NCI-H510A (cell line): ENCODE results near the gene HECTD1.
"Not testable (repeated sequence)": the region's sequence is repeated elsewhere in the genome, so short reads cannot be mapped to it uniquely, and the experiment has no call there.

Experiments
- DNase-seq: peaks from one replicate; lab custom pipeline; 2025; lab: John Stamatoyannopoulos, UW

HECTD1 gene

DNA sequence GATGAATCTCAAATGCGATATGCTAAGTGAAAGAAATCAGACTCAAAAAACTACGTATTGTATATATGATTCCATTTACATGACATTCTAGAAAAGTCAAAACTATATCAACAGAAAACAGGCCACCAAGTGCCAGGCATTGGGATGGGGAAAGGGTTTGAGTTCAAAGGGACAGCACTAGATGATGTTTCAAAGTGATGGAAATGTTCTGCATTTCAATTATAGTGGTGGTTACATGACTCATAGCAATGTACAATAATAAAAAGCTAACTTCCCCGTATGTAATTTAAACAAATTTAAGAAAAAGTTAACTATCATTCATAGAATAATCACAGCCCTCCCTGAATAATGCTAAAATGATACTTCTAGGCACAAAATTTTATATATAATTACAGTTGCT lies 13.5 kb downstream of the HECTD1 start:
- no peak for DNase-seq

DNA sequence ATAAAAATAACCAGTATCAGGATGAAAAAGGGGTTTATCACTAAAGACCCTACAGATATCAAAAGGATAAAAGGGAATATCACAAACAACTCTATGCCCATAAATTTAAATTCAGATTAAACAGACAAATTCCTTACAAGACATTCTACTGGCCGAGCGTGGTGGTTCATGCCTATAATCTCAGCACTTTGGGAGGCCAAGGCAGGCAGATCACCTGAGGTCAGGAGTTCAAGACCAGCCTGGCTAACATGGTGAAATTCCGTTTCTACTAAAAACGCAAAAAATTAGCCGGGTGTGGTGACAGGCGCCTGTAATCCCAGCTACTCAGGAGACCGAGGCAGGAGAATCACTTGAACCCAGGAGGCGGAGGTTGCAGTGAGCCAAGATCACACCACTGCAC lies 15.0 kb downstream of the HECTD1 start:
- not testable (repeated sequence) for DNase-seq

DNA sequence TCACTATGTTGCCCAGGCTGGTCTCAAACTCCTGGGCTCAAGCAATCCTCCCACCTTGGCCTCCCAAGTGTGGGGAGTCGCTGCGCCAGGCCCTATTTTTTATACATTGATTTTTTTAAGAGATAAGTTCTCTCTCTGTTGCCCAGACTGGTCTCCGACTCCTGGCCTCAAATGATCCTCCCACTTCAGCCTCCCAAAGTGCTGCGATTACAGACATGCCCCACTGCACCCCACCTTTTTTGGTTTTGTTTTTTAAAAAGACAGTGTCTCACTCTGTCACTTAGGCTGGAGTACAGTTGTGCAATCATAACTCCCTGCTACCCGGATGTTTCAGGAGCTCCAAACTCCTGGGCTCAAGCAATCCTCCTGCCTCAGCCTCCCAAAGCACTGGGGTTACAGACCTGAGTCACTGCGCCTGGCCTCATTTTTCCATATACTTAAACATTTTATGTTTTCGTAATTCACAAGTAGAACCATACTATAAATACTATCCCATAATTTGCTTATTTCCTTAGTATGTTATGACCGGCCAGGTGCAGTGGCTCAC lies 16.8 kb downstream of the HECTD1 start:
- DNase-seq, result no peak

DNA sequence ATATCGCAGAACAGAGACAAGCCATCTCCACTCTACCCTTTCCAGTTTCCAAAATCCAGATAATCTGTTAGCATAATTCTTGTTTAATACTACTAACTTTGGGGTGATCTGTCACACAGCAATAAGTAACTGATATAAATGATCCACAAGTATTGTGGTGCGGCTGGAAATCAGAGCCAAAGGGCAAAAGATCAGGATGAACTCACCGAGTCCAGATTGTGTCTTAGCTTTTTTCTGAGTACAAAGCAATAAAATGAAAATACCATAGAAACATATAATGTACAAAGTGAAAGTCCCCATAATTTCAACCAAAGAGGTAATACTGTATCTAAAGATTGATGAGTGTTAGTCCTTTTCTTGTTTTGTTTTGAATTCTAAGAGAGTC lies 17.4 kb downstream of the HECTD1 start:
- DNase-seq, result no peak

DNA sequence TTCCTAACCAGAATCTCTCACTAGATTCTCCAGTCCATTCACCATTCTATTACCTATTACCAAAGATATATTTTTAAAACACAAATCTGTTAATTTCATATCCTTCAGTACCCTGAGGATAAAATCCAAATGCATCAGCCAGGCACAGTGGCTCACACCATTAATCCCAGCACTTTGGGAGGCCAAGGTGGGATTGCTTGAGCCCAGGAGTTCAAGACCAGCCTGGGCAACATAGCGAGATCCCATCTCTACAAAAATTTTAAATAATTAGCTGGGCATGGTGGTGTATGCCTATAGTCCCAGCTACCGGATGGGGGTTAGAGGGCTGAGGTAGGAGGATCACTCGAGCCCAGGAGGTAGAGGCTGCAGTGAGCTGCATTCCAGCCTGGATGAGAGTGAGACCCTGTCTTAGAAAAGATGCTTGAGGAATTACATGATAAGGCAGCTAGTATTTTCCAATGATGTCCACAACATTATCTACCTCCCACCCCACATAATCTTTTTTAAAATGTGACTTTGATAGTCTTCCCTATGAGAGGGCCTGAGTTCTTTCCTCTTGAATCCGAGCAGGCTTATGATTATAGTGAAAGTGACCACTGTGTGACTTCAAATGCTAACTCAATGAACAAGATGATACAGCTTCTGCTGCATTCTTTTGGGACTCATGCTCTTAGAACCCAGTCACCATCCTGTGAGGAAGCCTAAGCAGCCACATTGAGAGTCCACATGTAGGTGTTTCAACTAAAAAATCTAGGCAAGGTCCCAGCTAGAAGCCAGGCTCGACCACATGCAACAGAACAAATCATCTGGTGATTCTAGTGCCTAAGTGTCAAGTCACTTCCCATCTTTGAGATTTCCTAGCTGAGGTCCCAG lies 18.0 kb downstream of the HECTD1 start:
- no peak for DNase-seq

DNA sequence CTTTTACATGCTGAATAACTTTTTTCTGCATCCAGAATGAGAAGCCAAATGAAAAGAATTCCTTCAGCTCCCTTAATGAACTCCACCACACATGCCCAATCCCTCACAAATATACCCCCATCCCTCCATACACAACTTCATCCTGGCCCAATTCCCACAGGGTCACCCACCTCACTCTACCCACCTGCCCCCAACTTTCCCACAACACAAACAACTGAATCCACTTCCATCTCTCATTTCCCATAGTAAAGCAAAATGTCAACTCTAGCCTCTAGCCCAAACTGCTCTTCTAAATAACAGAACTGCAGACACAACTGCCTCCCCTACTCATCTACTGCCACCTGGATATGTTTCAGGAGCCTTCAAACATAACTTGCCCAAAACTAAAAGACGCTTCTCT lies 18.8 kb downstream of the HECTD1 start:
- no peak for DNase-seq

DNA sequence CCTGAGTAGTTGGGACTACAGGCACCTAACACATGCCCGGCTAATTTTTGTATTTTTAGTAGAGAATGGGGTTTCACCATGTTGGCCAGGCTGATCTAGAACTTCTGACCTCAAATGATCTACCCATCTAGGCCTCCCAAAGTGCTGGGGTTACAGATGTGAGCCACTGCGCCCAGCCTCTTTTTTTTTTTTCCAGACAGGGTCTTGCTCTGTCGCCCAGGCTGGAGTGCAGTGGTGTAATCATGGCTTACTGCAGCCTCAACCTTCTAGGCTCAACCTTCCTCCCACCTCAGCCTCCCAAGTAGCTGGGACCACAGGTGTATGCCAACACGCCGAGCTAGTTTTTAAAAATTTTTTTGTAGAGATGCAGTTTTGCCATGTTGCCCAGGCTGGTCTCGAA lies 25.6 kb downstream of the HECTD1 start:
- DNase-seq, result not testable (repeated sequence)

DNA sequence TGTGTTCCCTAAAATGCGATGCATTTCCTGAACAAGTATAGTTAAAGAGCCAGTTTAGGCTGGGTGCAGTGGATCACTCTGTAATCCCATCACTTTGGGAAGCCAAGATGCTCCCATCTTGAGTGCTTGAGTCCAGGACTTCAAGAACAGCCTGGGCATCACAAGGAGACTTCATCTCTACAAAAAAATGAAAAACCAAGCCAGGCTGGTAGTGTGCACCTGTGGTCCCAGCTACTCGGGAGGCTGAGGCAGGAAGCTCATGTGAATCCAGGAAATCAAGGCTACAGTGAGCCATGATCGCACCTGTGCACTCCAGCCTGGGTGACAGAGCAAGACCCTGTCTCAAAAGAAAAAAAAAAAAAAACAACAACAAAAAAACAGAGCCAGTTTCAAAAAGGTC lies 26.3 kb downstream of the HECTD1 start:
- no peak for DNase-seq

DNA sequence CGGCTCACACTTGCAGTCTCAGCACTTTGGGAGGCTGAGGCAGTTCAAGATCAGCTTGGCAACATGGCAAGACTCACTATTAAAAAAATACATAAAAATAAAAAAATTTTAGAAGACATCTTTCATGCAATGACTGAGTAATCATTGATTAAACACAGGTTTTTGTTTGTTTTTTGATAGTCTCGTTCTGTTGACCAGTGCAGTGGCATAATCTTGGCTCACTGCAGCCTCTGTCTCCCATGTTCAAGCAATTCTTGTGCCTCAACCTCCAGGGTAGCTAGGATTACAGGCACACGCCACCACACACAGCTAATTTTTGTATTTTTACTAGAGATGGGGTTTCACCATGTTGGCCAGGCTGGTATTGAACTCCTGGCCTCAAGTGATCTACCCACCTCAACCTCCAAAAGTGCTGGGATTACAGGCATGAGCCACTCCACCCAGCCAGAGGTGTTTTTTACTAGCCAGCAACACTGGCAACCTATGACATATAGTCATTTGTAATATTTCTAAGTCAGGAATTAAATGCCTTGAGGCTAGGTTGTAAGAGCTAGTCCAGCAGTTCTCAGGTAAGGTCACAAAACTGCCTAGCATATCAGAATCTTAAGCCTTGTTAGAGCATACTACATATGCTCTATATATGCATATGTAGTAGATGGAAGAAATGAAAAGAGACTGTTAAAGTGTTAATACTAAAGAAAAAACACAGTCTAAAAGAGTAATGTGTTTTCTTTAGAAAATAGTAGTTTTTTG lies 27.1 kb downstream of the HECTD1 start:
- no peak for DNase-seq

DNA sequence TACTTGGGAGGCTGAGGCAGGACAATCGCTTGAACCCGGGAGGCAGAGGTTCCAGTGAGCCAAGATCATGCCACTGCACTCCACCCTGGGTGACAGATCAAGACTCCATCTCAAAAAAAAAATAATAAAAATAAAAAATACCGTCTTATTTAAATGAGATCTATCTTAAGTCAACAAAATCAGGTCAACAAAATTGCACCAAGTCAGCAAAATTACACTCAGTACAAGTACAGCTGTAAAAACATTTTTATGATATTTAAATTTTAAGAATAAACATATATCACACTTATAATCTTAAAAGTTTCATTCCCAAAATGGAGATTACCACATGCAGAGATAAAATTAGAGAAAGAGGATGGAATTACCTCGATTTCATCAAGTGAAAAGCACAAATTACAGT lies 33.2 kb downstream of the HECTD1 start:
- no peak for DNase-seq

DNA sequence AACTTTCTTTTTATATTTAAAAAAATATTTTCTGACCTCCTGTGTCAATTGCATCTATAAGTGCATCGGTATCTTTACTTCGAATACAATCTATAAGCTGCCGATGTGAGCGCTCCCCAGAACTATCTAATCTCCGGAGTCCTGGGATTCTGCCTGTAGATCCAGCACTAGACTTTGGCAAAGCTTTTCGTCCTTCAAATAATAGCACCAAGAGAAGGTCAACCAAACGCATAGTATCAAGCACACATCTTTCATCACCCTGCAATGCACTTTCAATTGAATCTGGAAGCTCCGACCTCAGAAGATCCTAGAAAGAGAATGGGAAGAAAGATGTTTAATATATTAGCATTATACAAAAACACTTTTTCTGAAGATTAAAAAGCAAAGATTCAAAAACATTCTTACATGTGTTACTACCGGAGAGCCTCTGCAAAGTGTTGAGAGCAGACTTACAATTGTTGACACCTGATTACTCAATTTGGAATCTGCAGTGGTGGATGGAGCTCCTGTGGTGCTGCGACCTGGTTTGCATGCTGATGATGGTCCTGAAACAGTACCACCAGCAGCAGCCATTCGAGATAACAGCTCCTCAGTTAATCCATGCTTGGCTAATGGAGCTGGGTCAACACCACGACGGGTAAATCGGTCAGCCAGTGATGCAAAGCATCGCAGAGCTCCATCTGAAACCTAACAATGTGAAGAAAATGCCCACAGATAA lies 34.3 kb downstream of the HECTD1 start:
- DNase-seq, result no peak

DNA sequence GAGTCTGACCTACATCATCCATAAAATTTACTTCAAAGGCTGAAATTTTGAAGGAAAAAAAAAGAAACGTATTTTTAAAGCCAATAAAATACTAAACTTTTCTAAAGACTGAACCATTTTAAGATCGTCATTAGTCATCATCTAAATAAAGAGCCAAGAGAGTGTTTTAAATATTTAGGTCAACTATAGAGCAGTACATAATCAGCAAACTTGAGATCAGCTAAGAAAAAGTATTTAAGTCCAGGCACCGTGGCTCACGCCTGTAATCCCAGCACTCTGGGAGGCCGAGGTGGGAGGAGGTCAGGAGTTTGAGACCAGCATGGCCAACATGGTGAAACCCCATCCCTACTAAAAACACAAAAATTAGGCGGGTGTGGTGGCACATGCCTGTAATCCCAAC lies 35.5 kb downstream of the HECTD1 start:
- DNase-seq, result no peak

DNA sequence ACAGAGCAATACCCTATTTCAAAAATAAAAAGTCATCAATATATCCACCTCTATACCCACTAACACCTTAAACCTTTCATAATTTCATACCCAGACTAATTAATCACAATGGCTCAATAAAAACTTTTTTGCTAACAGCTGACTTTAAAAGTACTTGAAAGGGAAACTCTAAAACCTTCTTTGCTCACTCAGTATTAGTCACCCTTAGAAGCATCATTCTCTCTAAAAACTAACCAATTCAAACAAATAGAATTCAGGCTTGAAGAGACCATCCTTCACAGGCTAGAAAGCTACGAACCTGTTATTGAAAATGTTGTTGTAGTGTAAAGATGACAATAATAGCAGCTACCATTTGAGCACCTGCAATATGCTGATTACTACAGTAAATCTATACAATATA lies 37.2 kb downstream of the HECTD1 start:
- no peak for DNase-seq

DNA sequence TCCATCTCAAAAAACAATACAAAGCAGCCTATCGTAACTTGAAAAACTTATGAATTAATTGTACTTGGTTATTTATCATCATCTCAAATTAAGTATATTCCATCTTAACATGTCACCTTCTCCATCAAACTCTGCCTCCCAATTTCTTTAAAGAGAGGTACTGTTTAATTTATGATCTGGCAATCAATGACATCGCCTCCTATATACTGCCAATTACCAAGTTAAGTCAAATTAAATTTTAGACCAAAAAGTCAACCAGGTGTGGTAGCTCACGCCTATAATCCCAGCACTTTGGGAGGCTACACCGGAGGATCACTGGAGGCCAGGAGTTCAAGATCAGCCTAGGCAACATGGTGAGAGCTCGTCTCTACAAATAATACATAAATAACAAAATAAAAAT lies 37.7 kb downstream of the HECTD1 start:
- DNase-seq, result no peak

DNA sequence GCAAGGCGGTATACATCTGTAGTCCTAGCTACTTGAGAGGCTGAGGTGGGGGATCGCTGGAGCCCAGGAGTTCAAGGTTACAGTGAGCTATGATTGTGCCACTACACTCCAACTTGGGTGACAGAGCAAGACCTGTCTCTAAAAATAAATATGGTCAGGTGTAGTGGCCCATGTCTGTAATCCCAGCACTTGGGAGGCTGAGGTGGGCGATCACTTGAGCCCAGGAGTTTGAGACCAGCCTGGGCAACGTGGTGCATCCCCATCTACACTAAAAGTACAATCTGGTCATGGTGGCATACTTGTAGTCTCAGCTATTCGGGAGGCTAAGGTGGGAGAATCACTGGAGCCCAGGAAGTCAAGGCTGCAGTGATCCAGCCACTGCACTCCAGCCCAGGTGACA lies 40.6 kb downstream of the HECTD1 start:
- no peak for DNase-seq

DNA sequence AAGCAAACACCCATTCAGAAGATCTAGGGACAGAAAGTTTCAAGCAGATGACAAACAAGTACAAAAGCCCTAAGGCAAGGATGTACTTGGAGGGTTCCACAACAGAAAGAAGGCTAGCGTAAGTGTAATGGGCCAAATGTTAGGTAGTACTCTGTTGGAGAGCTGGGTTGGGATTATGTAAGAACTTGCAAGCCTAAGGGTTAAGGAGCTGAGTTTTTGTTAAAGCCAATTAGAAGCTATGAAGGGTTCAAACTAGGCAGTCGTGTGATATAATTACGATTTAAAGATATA lies 41.4 kb downstream of the HECTD1 start:
- no peak for DNase-seq

DNA sequence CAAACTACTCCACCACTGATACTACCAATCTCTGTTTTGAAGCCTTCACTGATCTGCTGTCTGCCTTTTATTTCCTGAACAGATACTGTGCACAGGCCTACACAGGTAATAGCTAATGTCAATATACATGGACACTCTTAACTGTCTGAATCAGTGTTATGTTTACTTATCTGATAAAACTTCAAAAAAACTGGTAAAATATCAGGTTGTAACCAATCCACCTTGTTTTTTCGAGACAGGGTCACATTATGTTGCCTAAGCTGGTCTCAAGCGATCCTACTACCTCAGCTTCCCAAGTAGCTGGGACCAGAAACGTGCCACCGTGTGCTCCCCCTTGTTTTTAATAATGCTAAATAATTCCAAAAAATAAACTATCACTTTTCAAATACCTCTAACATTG lies 43.5 kb downstream of the HECTD1 start:
- no peak for DNase-seq

DNA sequence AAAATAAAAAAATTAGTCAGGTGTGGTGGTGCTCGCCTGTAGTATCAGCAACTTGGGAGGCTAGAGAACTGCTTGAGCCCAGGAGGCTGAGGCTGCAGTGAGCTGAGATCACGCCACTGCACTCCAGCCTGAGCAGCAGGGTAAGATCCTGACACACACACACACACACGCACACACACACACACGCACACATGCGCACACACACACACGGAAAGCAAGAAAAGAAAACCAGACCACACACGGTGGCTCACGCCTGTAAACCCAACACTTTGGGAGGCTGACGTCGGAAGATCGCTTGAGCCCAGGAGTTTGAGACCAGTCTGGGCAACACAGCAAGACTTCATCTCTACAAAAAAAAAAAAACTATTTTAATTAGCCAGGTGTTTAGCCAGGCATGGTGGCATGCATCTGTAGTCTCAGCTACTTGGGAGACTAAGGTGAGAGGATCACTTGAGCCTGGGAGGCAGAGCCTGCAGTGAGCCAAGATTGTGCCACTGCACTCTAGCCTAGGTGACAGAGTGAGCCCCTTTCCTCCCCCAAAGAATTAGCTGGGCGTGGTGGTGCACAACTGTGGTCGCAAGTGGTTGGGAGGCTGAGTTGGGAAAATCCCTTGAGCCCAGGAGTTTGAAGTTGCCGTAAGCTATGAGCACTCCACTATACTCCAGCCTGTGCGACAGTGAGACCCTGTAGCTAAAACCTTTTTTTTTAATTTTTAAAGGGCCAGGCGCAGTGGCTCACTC lies 44.5 kb downstream of the HECTD1 start:
- DNase-seq, result no peak

DNA sequence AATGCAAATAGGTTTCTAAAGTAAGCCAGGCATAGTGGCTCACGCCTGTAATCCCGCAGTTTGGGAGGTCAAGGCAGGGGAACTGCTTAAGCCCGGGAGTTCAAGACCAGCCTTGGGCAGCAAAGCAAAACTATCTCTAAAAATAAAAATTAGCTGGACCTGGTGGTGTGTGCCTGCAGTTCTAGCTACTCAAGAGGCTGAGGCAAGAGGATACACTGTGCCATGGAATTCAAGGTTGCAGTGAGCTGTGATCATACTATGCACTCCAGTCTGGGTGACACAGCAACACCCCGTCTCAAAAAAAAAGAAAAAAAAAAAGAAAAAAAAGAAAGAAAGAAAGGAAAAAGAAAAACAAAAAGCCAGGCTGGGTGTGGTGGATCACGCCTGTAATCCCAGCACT lies 46.3 kb downstream of the HECTD1 start:
- DNase-seq, result no peak

DNA sequence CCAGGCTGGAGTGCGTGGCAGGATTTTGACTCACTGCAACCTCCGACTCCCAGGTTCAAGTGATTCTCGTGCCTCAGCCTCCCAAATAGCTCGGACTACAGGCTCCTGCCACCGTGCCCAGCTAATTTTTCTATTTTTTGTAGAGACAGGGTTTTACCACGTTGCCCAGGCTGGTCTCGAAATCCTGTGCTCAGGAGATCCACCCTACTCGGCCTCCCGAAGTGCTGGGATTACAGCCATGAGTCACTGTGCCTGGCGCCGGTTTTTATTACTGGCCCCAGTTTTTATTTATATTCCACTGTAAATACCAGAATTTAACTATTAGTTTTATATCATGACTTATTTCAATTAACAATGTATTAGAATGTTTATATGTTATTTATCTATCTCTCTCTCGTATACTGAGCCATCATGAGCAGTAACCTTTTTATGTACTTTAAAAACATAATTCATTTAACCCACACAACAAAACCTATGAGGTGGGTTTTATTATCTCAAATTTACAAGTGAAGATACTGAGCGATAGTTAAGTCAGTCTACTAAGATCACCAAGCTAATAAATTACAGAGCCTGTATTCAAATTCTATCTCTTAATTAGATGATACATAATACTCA lies 47.8 kb downstream of the HECTD1 start:
- no peak for DNase-seq

DNA sequence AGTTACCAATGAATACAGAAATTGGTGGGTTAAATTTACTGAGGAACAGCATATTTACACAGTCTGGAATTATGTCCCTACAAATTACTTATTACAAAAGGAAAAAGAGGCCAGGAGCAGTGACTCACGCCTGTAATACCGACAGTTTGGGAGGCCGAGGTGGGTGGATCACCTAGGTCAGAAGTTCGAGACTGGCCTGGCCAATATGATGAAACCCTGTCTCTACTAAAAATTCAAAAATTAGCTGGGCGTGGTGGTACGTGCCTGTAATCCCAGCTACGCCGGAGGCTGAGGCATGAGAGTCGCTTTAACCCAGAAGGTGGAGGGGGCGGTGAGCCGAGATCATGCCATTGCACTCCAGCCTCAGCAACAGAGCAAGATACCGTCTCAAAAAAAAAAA lies 52.6 kb downstream of the HECTD1 start:
- DNase-seq, result no peak
